ENCODE results near the gene C7orf25.

The C7orf25 gene

GRCh38 chr7:42900842-42901241 is 11.0 kb downstream of the C7orf25 start:
- ChIA-PET CTCF (interaction anchor here (0.7 kb wide), 3 partner anchors 263 to 960 kb away, joined by 3 read pairs; no protein-coding TSS in a partner anchor), POLR2A (no interaction called here)
- TF ChIP-seq HIC1 (tag by site-specific recombination; IDR thresholded peaks at IDR 0.05) (no peak), PRDM1 (tag by site-specific recombination; IDR thresholded peaks at IDR 0.05) (no peak), ZNF416 (tag by site-specific recombination; IDR thresholded peaks at IDR 0.05) (no peak), ZFP69B (tag by site-specific recombination; IDR thresholded peaks at IDR 0.05) (no peak), ZNF48 (tag by site-specific recombination; IDR thresholded peaks at IDR 0.05) (no peak), PRDM10 (tag by site-specific recombination; IDR thresholded peaks at IDR 0.05) (no peak)
- no peaks in the 10 kb centered on the region for H3K9me3 ChIP-seq (ENCODE audit: control insufficient read depth, insufficient read depth, low read depth, low read length)
- H3K4me3 ChIP-seq (ENCODE audit: low read depth, low read length) = no peak overlapping the region
- H3K4me1 ChIP-seq (ENCODE audit: control insufficient read depth, insufficient read depth, low read length) = no peaks in the 10 kb centered on the region
- no peaks in the 10 kb centered on the region; a peak in 1 of 3 replicates for H3K36me3 ChIP-seq (ENCODE audit: control insufficient read depth in 2 of 2, insufficient read depth in 1 of 2, low read length in 2 of 2)
- H3K27ac ChIP-seq (ENCODE audit: extremely low read depth, low read depth, low read length) = no peak overlapping the region

GRCh38 chr7:42893346-42894240 is 18.3 kb downstream of the C7orf25 start:
- H3K4me1 ChIP-seq (ENCODE audit: control insufficient read depth, insufficient read depth, low read length) = no peaks in the 10 kb centered on the region
- ChIA-PET POLR2A (interaction anchor here (0.6 to 1.0 kb wide), 2 partner anchors 38 to 47 kb away, joined by 3 read pairs; partner anchors contain the start of genes MRPL32 and PSMA2), CTCF (interaction anchor here (0.6 to 0.7 kb wide), 2 partner anchors 29 to 953 kb away, joined by 3 read pairs; no protein-coding TSS in a partner anchor)
- H3K4me3 ChIP-seq (ENCODE audit: low read depth, low read length) = no peak overlapping the region
- H3K27ac ChIP-seq (ENCODE audit: extremely low read depth, low read depth, low read length) = no peak overlapping the region
- H3K36me3 ChIP-seq (ENCODE audit: control insufficient read depth in 2 of 2, insufficient read depth in 1 of 2, low read length in 2 of 2) = no peaks in the 10 kb centered on the region
- no peaks in the 10 kb centered on the region for H3K9me3 ChIP-seq (ENCODE audit: control insufficient read depth, insufficient read depth, low read depth, low read length)
- TF ChIP-seq ZBTB11 (tag by site-specific recombination; conservative IDR thresholded peaks at IDR 0.05; ENCODE audit: low read depth) (no peak), PRDM2 (tag by site-specific recombination; IDR thresholded peaks at IDR 0.05; ENCODE audit: borderline replicate concordance) (no peak), HIC1 (tag by site-specific recombination; IDR thresholded peaks at IDR 0.05) (no peak), ZBTB1 (tag by site-specific recombination; IDR thresholded peaks at IDR 0.05) (no peak), BCL6B (tag by site-specific recombination; IDR thresholded peaks at IDR 0.05) (no peak), ZNF596 (tag by site-specific recombination; IDR thresholded peaks at IDR 0.05) (no peak), ZNF335 (tag by site-specific recombination; conservative IDR thresholded peaks at IDR 0.05) (no peak)
